Activated CD4-positive, alpha-beta T cell treated with anti-CD3 and anti-CD28 coated beads, Interleukin-2, amount 10 ng/mL, durations not matched to agents 7 days and 5 days (primary cell): Measurements from ENCODE around the gene CCDC116. TPM values are rescaled to one million over a fixed set of nuclear protein-coding genes. Genes with fewer than 3 reads are reported as not detected.
"Not testable (repeated sequence)": the region's sequence is repeated elsewhere in the genome, so short reads cannot be mapped to it uniquely, and the experiment has no call there.

ENCODE experiments used
- CTCF ChIA-PET: fragments of 350-600 bp; sonication (Branson Sonifier 250); formaldehyde crosslinking; loops from one replicate; lab custom pipeline; 2021; ENCODE audit warnings: antibody characterized with exemption; lab: Charles Lee
- POLR2A ChIA-PET: fragments of 350-600 bp; sonication (Branson Sonifier 250); formaldehyde crosslinking; loops from one replicate; lab custom pipeline; 2021; ENCODE audit warnings: antibody characterized with exemption; lab: Charles Lee
- DNase-seq: peaks from one replicate; pipeline ENCODE4 v3.0.0-alpha.2; 2020
- H3K27ac Mint-ChIP-seq: one replicate; pipeline ENCODE4 v1.8.0; 2021; ENCODE audit warnings: mild to moderate bottlenecking, moderate library complexity, mixed read lengths
- H3K27me3 Mint-ChIP-seq: one replicate; pipeline ENCODE4 v1.8.0; 2021; ENCODE audit warnings: mixed read lengths
- H3K36me3 Mint-ChIP-seq: one replicate; pipeline ENCODE4 v1.8.0; 2021; ENCODE audit warnings: low read depth, mixed read lengths
- H3K4me1 Mint-ChIP-seq: one replicate; pipeline ENCODE4 v1.8.0; 2021; ENCODE audit warnings: mixed read lengths
- H3K4me3 Mint-ChIP-seq: one replicate; pipeline ENCODE4 v1.8.0; 2021; ENCODE audit warnings: mild to moderate bottlenecking, moderate library complexity, mixed read lengths
- H3K9me3 Mint-ChIP-seq: one replicate; pipeline ENCODE4 v1.8.0; 2021; ENCODE audit warnings: mixed read lengths
- total RNA-seq, 2 experiments: library from RNA; stranded (reverse); gene quantifications; one replicate each; pipeline ENCODE4 v1.2.3, GENCODE V29; 2021

The CCDC116 gene
- total RNA-seq, 2 experiments from 2014 or later, result 0.42 to 0.97 TPM

DNA sequence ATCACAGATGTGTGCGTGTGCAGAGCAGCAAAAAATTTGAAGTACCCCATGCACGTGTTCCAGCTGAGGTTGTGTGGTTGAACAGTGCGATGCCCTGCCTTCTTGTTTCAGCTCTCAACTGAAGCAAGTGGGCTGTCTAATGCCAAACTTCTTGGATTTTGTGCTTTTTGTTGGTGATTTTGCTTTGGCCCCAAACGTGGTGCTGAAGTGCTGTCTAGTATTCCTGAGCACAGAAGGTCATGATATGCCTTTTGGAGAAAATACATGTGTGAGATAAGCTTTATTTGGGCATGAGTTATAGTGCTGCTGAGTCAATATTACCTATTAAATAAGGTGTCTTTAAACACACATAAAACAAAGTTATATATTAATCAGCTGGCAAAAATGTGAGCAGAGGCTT is 16.8 kb upstream of the CCDC116 start:
- Mint-ChIP-seq H3K4me1 (peaks cover 2% of the 10 kb centered on the region), H3K4me3 (no peak overlapping the region), H3K27ac (no peak overlapping the region), H3K36me3 (peaks cover 26% of the 10 kb centered on the region), H3K9me3 (no peaks in the 10 kb centered on the region), H3K27me3 (no peaks in the 10 kb centered on the region)
- ChIA-PET CTCF (interaction anchor here (1.9 to 4.3 kb wide), 2 partner anchors 13 to 31 kb away, joined by 4 to 16 read pairs; partner anchors contain the start of gene YDJC), POLR2A (no interaction called here)
- no peak for DNase-seq

DNA sequence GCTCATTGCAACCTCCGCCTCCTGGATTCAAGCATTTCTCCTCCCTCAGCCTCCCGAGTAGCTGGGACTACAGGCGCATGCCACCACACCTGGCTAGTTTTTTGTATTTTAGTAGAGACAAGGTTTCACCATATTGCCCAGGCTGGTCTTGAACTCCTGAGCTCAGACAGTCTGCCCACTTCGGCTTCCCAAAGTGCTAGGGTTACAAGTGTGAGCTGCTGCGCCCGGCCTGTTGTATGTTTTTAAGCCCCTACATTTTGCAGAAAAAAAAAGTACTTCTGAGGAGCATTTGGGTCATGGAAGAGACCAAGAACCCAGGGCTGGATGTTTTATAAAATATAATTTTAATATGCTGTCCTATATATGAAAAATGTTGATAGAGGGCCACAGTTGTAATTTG is 15.2 kb upstream of the CCDC116 start:
- H3K27ac Mint-ChIP-seq, POLR2A ChIA-PET, H3K9me3 Mint-ChIP-seq, H3K27me3 Mint-ChIP-seq, DNase-seq, H3K4me3 Mint-ChIP-seq, H3K4me1 Mint-ChIP-seq: not testable (repeated sequence)
- peaks cover 17% of the 10 kb centered on the region for H3K36me3 Mint-ChIP-seq
- CTCF ChIA-PET, result interaction anchor here (1.2 to 3.6 kb wide), 4 partner anchors 9 to 30 kb away, joined by 4 to 24 read pairs (median 6); partner anchors contain the start of gene YDJC

GRCh38 chr22:21621025-21621424 is 11.5 kb upstream of the CCDC116 start:
- no peaks in the 10 kb centered on the region for H3K27me3 Mint-ChIP-seq
- no peak overlapping the region for H3K4me3 Mint-ChIP-seq
- H3K27ac Mint-ChIP-seq, result no peak overlapping the region
- DNase-seq, result no peak
- H3K9me3 Mint-ChIP-seq, result no peaks in the 10 kb centered on the region
- POLR2A ChIA-PET, result no interaction called here
- CTCF ChIA-PET, result interaction anchor here (0.7 kb wide), 1 partner anchor 10 kb away, joined by 3 read pairs; no protein-coding TSS in a partner anchor
- peaks cover 6% of the 10 kb centered on the region for H3K4me1 Mint-ChIP-seq
- peaks cover 15% of the 10 kb centered on the region for H3K36me3 Mint-ChIP-seq

DNA sequence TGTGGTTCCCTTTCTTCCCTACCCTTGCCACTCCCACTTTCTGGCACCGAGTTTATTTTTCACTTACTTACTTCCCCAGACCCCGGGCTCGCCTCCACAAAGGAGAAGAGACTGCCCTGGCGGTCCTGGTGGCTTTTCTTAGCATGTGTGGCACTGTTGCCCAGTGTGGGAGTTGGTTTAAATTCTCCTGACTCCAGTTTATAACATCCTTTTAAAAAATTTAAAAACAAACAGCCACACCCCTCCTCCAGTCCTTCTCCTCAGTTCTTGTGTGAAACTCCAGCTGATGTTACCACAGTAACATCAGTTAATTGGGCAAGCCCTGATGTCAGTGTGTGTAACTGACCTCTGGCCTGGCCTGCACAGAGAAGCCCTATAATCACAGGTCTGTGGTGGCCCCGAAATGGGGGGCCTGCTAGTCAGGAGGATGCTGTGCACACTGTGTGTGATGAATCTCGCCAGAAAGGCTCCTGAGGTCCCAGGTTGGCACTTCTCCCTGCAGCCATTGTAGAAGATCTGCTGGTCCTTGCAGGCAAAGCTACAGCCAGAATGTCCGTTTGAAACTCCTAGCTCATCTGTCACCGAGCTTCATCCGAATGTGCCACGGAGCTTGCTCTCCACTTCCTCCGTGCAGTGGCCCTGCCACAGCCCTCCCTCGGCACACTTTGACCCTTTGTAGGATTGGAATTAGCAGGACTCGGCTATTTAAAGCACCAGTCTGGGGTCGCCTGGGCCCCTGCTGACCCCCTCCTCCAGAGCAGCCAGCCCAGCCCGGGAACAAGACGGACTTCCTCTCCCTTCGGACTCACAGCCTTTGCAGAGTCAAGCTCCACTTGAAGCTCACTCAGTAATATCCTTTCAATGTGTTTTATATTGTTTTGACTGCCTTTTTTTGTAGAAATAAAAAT is 10.3 kb upstream of the CCDC116 start:
- no peaks in the 10 kb centered on the region for H3K27me3 Mint-ChIP-seq
- peaks cover 19% of the 10 kb centered on the region for H3K36me3 Mint-ChIP-seq
- H3K27ac Mint-ChIP-seq, result no peak overlapping the region
- no peak for DNase-seq
- no peak overlapping the region for H3K4me3 Mint-ChIP-seq
- POLR2A ChIA-PET, result no interaction called here
- H3K4me1 Mint-ChIP-seq, result peaks cover 11% of the 10 kb centered on the region
- no peaks in the 10 kb centered on the region for H3K9me3 Mint-ChIP-seq
- CTCF ChIA-PET, result interaction anchor here (14.3 kb wide), 1 partner anchor 25 kb away, joined by 213 read pairs; the partner anchor contains the start of gene SDF2L1

GRCh38 chr22:21622919-21623647 is 9.5 kb upstream of the CCDC116 start:
- DNase-seq, result no peak
- Mint-ChIP-seq H3K4me3 (no peak overlapping the region), H3K27ac (no peak overlapping the region), H3K36me3 (peaks cover 28% of the 10 kb centered on the region), H3K9me3 (no peaks in the 10 kb centered on the region), H3K4me1 (peaks cover 18% of the 10 kb centered on the region), H3K27me3 (no peaks in the 10 kb centered on the region)
- ChIA-PET POLR2A (no interaction called here), CTCF (interaction anchor here (1.3 to 14.3 kb wide), 2 partner anchors 10 to 24 kb away, joined by 4 to 213 read pairs; partner anchors contain the start of gene SDF2L1)

DNA sequence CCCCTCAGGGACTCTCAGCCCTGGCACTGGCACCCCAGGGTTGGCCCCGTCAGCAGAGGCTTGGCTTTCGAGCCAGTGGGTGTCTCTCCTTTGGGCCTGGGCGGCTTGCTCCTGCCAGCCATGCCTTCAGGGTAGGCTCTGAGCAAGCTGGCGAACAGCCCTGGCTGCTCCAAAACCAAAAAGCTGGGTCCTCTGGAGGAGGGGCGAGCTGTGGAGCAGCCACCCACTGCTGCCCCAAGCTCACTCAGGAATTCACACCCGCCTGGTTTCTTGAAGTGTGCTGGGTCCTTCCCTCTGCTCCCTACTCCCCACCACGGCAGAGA is 9.0 kb upstream of the CCDC116 start:
- H3K4me1 Mint-ChIP-seq, result peaks cover 22% of the 10 kb centered on the region
- H3K27ac Mint-ChIP-seq, result no peak overlapping the region
- ChIA-PET CTCF (interaction anchor here (1.3 to 14.3 kb wide), 2 partner anchors 10 to 23 kb away, joined by 4 to 213 read pairs; partner anchors contain the start of gene SDF2L1), POLR2A (no interaction called here)
- no peak overlapping the region for H3K4me3 Mint-ChIP-seq
- H3K27me3 Mint-ChIP-seq, result no peaks in the 10 kb centered on the region
- H3K9me3 Mint-ChIP-seq, result no peaks in the 10 kb centered on the region
- no peak for DNase-seq
- peaks cover 32% of the 10 kb centered on the region for H3K36me3 Mint-ChIP-seq

- Mint-ChIP-seq H3K9me3 (no peaks in the 10 kb centered on the region), H3K27ac (peak overlapping the region; percentile 21), H3K4me1 (peaks cover 24% of the 10 kb centered on the region), H3K4me3 (no peak overlapping the region), H3K36me3 (peaks cover 34% of the 10 kb centered on the region), H3K27me3 (no peaks in the 10 kb centered on the region)
- CTCF ChIA-PET, result interaction anchor here (1.3 to 14.3 kb wide), 2 partner anchors 11 to 23 kb away, joined by 4 to 213 read pairs; partner anchors contain the start of gene SDF2L1
- POLR2A ChIA-PET, result no interaction called here
- peak; percentile 31 for DNase-seq
Observed at GRCh38 chr22:21624120-21624879, 8.3 kb upstream of the CCDC116 start.

DNA sequence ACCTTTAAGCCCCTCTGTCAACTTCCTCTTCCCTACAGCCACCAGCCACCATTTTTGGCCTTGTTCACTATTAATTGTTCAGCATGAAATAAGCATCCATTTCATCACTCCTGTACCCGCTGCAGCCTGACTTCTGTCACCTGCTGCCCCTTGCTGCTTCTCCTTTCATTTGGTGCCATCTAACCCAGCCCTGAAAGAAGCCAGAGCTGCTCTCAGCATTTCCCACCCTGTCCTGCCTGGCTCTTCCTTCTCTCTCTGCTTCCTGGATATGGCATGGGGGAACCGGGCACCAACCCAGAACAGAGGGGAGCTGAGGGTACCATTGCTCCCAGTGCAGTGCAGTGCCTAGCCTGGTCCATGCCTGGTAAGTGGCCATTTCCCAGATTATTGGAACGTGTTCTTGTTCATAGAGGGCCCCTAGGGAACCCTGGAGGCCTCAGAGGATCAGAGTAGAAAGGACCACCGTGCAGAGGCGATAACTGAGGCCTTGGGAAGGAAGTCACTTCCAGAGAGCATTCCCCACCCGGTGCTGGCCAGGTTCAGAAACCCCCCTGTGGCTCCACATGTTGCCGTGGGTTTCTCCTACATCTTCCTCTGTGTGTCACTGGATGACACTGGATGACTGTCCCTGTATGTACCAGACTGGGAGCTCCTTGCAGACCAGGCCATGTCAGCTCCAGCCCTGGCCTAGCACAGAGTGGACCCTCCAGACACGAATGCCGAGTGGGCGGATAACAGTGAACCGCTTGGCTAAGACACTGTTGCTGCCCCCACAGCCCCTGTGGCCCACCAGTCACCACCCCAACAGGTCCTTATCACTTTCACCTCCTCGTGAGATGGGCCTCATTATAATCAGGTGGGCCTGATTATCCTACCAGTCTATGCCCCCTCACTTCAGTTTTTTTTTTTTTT is 7.4 kb upstream of the CCDC116 start:
- peak overlapping the region; percentile 21 for H3K27ac Mint-ChIP-seq
- H3K9me3 Mint-ChIP-seq, result no peaks in the 10 kb centered on the region
- no peak overlapping the region for H3K4me3 Mint-ChIP-seq
- H3K36me3 Mint-ChIP-seq, result peaks cover 35% of the 10 kb centered on the region
- CTCF ChIA-PET, result interaction anchor here (0.9 to 14.3 kb wide), 2 partner anchors 11 to 22 kb away, joined by 4 to 213 read pairs; partner anchors contain the start of gene SDF2L1
- H3K27me3 Mint-ChIP-seq, result no peaks in the 10 kb centered on the region
- DNase-seq, result no peak
- peaks cover 24% of the 10 kb centered on the region for H3K4me1 Mint-ChIP-seq
- POLR2A ChIA-PET, result no interaction called here

- ChIA-PET POLR2A (interaction anchor here (0.5 kb wide), 1 partner anchor 26 kb away, joined by 3 read pairs; no protein-coding TSS in a partner anchor), CTCF (interaction anchor here (0.7 to 14.3 kb wide), 2 partner anchors 9 to 21 kb away, joined by 7 to 213 read pairs; partner anchors contain the start of gene SDF2L1)
- Mint-ChIP-seq H3K27me3 (no peaks in the 10 kb centered on the region), H3K4me1 (peaks cover 32% of the 10 kb centered on the region), H3K27ac (no peak overlapping the region), H3K4me3 (no peak overlapping the region), H3K9me3 (no peaks in the 10 kb centered on the region), H3K36me3 (peaks cover 35% of the 10 kb centered on the region)
- DNase-seq, result no peak
Observed at GRCh38 chr22:21626073-21626734, 6.4 kb upstream of the CCDC116 start.

- peaks cover 35% of the 10 kb centered on the region for H3K36me3 Mint-ChIP-seq
- POLR2A ChIA-PET, result interaction anchor here (0.5 kb wide), 1 partner anchor 27 kb away, joined by 3 read pairs; no protein-coding TSS in a partner anchor
- H3K27ac Mint-ChIP-seq, result no peak overlapping the region
- no peak for DNase-seq
- no peaks in the 10 kb centered on the region for H3K9me3 Mint-ChIP-seq
- peak overlapping the region; percentile 42 for H3K4me3 Mint-ChIP-seq
- CTCF ChIA-PET, result interaction anchor here (0.7 to 14.3 kb wide), 2 partner anchors 10 to 20 kb away, joined by 7 to 213 read pairs; partner anchors contain the start of gene SDF2L1
- H3K27me3 Mint-ChIP-seq, result no peaks in the 10 kb centered on the region
- H3K4me1 Mint-ChIP-seq, result peaks cover 36% of the 10 kb centered on the region
Observed at GRCh38 chr22:21626735-21627469, 5.7 kb upstream of the CCDC116 start.
